HUDEP-2 (cell line): Measurements from ENCODE around the gene SLC25A41.
A peak's percentile ranks its signal among the peaks of the same experiment; 100 is the strongest.

Experiments
- DNase-seq, 76 experiments: peaks; one replicate each; lab custom pipeline; 2025; ENCODE audit not compliant: unreplicated experiment in 76 of 76; lab: John Stamatoyannopoulos, UW

The SLC25A41 gene

GRCh38 chr19:6460099-6460884 lies 26.7 kb upstream of the SLC25A41 start:
- DNase-seq: peak; percentile 86 to 100 (median 99)

- DNase-seq: peak in 58 of 76 experiments; percentile 8 to 88 (median 50)
Measured at GRCh38 chr19:6459262-6460098, 25.9 kb upstream of the SLC25A41 start, which contains the start of gene SLC25A23. SLC25A23 (minus strand) TSS chr19:6459792; CDS start chr19:6459628, 164 bp downstream.

- no peak for DNase-seq
Measured at GRCh38 chr19:6458695-6459261, 25.2 kb upstream of the SLC25A41 start.

GRCh38 chr19:6457958-6458694 lies 24.6 kb upstream of the SLC25A41 start:
- DNase-seq: no peak

GRCh38 chr19:6455924-6456323 lies 22.4 kb upstream of the SLC25A41 start:
- DNase-seq: no peak

- DNase-seq: no peak
Measured at GRCh38 chr19:6453951-6454565, 20.5 kb upstream of the SLC25A41 start.

- no peak for DNase-seq
Measured at GRCh38 chr19:6452899-6453298, 19.3 kb upstream of the SLC25A41 start.

- DNase-seq: no peak
Measured at GRCh38 chr19:6452223-6452614, 18.7 kb upstream of the SLC25A41 start.

- no peak for DNase-seq
Measured at GRCh38 chr19:6451583-6452222, 18.1 kb upstream of the SLC25A41 start.

- DNase-seq: no peak
Measured at GRCh38 chr19:6450166-6450565, 16.6 kb upstream of the SLC25A41 start.

GRCh38 chr19:6448045-6448444 lies 14.5 kb upstream of the SLC25A41 start:
- DNase-seq: no peak

GRCh38 chr19:6446452-6446851 lies 12.9 kb upstream of the SLC25A41 start:
- no peak for DNase-seq

- no peak for DNase-seq
Measured at GRCh38 chr19:6443986-6444385, 10.4 kb upstream of the SLC25A41 start.

- no peak for DNase-seq
Measured at GRCh38 chr19:6442087-6442688, 8.6 kb upstream of the SLC25A41 start.

GRCh38 chr19:6440905-6441304 lies 7.3 kb upstream of the SLC25A41 start:
- no peak for DNase-seq

GRCh38 chr19:6439743-6440142 lies 6.2 kb upstream of the SLC25A41 start:
- DNase-seq: no peak

- DNase-seq: no peak
Measured at GRCh38 chr19:6433165-6433564, 398 bp downstream of the SLC25A41 start.

GRCh38 chr19:6431891-6432290 lies 1.7 kb downstream of the SLC25A41 start:
- DNase-seq: no peak

- DNase-seq: no peak
Measured at GRCh38 chr19:6429419-6430221, 3.9 kb downstream of the SLC25A41 start.
